Measurements from ENCODE around the gene PLEKHG2.
A peak's percentile ranks its signal among the peaks of the same experiment; 100 is the strongest.
"Not testable (repeated sequence)": the region's sequence is repeated elsewhere in the genome, so short reads cannot be mapped to it uniquely, and the experiment has no call there.

Gene PLEKHG2, protein sequence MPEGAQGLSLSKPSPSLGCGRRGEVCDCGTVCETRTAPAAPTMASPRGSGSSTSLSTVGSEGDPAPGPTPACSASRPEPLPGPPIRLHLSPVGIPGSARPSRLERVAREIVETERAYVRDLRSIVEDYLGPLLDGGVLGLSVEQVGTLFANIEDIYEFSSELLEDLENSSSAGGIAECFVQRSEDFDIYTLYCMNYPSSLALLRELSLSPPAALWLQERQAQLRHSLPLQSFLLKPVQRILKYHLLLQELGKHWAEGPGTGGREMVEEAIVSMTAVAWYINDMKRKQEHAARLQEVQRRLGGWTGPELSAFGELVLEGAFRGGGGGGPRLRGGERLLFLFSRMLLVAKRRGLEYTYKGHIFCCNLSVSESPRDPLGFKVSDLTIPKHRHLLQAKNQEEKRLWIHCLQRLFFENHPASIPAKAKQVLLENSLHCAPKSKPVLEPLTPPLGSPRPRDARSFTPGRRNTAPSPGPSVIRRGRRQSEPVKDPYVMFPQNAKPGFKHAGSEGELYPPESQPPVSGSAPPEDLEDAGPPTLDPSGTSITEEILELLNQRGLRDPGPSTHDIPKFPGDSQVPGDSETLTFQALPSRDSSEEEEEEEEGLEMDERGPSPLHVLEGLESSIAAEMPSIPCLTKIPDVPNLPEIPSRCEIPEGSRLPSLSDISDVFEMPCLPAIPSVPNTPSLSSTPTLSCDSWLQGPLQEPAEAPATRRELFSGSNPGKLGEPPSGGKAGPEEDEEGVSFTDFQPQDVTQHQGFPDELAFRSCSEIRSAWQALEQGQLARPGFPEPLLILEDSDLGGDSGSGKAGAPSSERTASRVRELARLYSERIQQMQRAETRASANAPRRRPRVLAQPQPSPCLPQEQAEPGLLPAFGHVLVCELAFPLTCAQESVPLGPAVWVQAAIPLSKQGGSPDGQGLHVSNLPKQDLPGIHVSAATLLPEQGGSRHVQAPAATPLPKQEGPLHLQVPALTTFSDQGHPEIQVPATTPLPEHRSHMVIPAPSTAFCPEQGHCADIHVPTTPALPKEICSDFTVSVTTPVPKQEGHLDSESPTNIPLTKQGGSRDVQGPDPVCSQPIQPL (N-terminal part only)

GRCh38 chr19:39412100-39412866 is at the start of gene PLEKHG2:
PLEKHG2 (plus strand) TSS chr19:39412669; CDS start chr19:39414087, 1,418 bp downstream.
- DNase-seq (ENCODE audit: low read depth), result peak; percentile 90

- DNase-seq (ENCODE audit: low read depth), result no peak
These were observed 49.5 kb upstream of the PLEKHG2 start for GRCh38 chr19:39362682-39363657.

DNA sequence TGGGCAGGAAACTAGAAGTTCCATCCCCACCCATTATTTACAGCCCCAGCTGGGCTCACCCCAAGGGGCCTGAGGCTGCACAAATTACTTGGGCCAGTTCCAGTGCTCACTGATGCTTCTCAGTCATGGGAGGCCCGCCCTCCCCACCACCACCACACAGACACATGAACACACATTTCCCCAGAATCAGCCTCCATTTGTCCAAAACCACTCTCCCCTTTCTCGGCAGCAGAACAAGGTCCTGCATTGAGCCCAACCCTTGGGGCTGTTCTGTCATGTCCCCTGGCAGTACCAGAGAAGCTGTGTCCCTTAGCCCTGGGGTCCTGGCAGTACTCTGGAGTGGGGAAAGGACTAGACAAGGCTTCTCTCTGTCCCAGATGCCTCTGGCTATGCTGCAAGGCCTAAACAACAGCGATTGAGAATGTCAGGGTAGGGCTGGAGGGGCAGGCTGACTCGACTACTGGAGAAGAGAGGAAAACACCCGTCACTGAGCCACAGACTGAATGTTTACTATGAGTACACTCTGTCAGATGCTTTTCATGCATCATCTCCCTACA is 48.5 kb upstream of the PLEKHG2 start:
- DNase-seq (ENCODE audit: low read depth), result no peak

DNA sequence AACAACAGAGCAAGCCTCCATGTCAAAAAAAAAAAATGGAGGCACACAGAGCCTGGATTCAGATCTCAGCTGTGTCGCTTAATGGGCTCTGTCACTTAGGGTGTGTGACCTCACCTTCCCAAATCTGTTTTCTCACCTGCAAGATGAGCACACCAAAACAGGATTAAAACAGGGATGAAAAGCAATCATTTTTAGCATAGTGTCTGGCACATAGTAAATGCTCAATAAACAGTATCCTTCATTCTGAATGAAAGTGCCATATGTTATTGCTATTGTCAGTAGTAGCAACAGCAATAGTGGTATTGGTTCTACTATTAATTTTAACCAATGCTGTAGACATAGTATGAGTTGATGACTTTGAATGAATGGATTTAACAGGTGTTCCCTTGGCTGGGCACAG is 46.9 kb upstream of the PLEKHG2 start:
- no peak for DNase-seq (ENCODE audit: low read depth)

GRCh38 chr19:39369200-39369599 is 43.3 kb upstream of the PLEKHG2 start:
- DNase-seq (ENCODE audit: low read depth), result no peak

- no peak for DNase-seq (ENCODE audit: low read depth)
These were observed 41.7 kb upstream of the PLEKHG2 start for GRCh38 chr19:39370735-39371134.

DNA sequence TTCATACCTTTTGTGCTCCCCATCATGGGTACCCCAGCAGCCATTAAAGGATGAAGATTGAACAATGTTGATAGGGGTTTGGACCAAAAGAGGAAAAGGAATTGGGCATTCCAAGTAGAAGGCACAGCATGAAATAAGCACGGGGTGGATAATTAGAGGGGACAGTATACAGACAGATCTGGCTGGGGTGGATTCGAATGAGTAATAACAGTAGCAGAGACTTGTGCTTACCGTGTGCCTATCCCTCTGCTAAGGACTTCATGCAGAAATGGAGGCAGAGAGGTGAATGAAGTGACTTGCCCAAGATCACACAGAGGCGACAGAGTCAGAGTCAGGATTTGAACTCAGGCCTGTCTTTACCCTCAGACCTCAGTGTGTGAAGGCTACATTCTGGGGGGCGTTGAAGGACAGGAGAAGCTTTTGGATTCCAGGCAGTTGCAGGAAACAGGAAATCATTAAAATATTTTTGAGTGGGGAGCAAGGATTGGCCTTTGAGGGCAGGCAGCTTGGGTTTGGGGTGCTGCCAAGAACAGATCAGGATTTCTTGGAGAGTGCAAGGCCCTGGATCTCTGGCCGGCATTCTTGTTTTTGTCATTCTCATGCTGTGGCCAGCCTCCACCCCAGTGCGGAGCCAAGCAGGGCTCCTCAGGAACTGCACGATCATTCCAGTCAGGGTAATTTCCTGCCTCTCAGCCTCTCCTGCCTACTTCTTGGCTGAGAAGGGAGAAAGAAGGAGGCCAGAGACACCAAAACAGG is 40.2 kb upstream of the PLEKHG2 start:
- DNase-seq (ENCODE audit: low read depth), result no peak

- DNase-seq (ENCODE audit: low read depth), result no peak
These were observed 39.5 kb upstream of the PLEKHG2 start for GRCh38 chr19:39372941-39373340.

- no peak for DNase-seq (ENCODE audit: low read depth)
These were observed 36.5 kb upstream of the PLEKHG2 start for GRCh38 chr19:39375929-39376328.

DNA sequence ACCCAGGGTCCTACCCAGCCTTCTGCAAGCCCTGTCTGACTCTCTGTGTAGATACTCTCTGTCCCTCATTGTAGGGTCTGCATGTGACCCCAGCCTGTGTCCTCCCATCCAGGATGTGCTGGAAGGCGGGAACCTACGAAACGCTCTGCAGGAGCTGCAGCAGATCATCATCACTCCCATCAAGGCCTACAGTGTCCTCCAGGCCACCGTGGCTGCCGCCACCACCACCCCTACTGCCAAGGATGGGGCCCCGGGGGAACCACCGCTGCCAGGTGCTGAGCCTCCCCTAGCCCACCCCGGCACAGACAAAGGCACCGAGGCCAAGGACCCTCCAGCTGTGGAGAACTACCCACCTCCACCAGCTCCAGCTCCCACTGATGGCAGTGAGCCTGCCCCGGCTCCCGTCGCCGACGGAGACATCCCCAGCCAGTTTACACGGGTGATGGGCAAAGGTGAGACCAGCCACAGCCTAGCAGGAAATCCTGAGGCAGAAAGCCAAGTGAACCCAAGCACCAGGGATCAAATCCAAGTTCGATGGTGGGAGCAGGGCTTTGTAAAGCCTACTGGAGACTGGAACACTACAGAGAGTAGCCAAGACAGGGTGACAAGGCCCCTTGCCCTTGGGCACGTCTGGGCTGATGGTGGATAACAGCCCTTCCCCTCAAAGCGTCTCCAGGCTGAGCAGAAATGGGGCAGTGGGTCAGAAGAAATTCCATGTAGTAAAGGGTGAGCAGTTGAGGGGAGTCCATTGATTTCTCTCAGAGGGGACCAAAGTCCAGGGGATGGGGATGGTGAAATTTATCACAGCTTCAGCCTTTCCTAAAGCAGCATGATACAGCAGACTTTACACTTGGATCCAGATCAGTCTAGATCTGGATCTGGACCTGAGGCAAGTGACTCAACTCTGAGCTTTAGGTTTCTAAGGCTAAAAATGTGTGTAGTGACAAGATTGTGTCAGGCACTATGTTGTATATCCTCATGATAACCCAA is 34.8 kb upstream of the PLEKHG2 start:
- DNase-seq (ENCODE audit: low read depth), result no peak

DNA sequence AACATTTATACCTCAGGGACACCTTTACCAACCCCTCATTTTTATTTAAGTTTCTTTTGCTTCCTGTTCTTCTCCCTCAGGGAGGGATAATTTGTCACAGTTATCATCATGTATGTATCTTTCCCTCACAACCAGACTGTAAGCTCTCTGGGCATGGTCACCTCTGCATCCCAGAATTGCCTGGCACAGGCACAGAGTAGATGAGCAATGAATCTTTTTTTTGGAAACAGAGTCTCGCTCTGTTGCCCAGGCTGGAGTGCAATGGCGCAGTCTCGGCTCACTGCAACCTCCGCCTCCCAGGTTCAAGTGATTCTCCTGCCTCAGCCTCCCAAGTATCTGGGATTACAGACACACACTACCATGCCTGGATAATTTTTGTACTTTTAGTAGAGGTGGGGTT is 33.1 kb upstream of the PLEKHG2 start:
- not testable (repeated sequence) for DNase-seq (ENCODE audit: low read depth)

- DNase-seq (ENCODE audit: low read depth), result no peak
These were observed 32.5 kb upstream of the PLEKHG2 start for GRCh38 chr19:39379865-39380396.

GRCh38 chr19:39380521-39381502 is 31.7 kb upstream of the PLEKHG2 start:
- DNase-seq (ENCODE audit: low read depth), result no peak

GRCh38 chr19:39381910-39382611 is 30.4 kb upstream of the PLEKHG2 start:
- no peak for DNase-seq (ENCODE audit: low read depth)

- DNase-seq (ENCODE audit: low read depth), result no peak
These were observed 29.3 kb upstream of the PLEKHG2 start for GRCh38 chr19:39382991-39383828.
